Measurements from ENCODE around the gene PRKCQ. TPM values are rescaled to one million over a fixed set of nuclear protein-coding genes. Genes with fewer than 3 reads are reported as not detected.

Gene PRKCQ
- total and polyA plus RNA-seq, 2 of the 4 experiments (the other 2 are of a cell fraction), result under 0.01 to 0.03 TPM

GRCh38 chr10:6476989-6477388, 103.1 kb downstream of the PRKCQ start:
- CTCF ChIA-PET, result no interaction called here
- Histone ChIP-seq H2BK20ac (ENCODE audit: low read depth, low read length) (no peak overlapping the region), H3K79me1 (ENCODE audit: low read depth in 1 of 2, low read length in 2 of 2) (no peaks in the 10 kb centered on the region), H2AK5ac (ENCODE audit: low read depth, low read length) (no peak overlapping the region), H2AK9ac (replicated peaks; ENCODE audit: low read depth, low read length, poor library complexity) (no peak overlapping the region), H3K18ac (ENCODE audit: low read depth, low read length) (no peak overlapping the region), H4K8ac (ENCODE audit: low read depth in 2 of 2, low read length in 2 of 2) (no peak overlapping the region), H3K36me3 (ENCODE audit: control insufficient read depth, insufficient read depth, low read length) (no peaks in the 10 kb centered on the region), H2BK15ac (ENCODE audit: low read depth, low read length) (no peak overlapping the region), H3K9me1 (ENCODE audit: insufficient read depth, low read length) (no peaks in the 10 kb centered on the region), H4K5ac (ENCODE audit: low read depth, low read length) (no peak overlapping the region), H3K27me3 (ENCODE audit: control insufficient read depth, insufficient read depth, low read length) (no peaks in the 10 kb centered on the region), H3K27ac (ENCODE audit: insufficient read depth, low read length) (no peak overlapping the region), H3K4me3 (ENCODE audit: insufficient read depth, low read depth, low read length) (no peak overlapping the region), H4K20me1 (ENCODE audit: insufficient read depth, low read length) (no peaks in the 10 kb centered on the region), H4K91ac (ENCODE audit: insufficient read depth, low read depth, low read length) (no peak overlapping the region), H3K23ac (ENCODE audit: low read depth, low read length) (no peak overlapping the region), H2BK5ac (ENCODE audit: low read depth, low read length, poor library complexity, severe bottlenecking) (no peak overlapping the region), H3K4ac (ENCODE audit: low read depth, low read length) (no peak overlapping the region), H2AFZ (replicated peaks; ENCODE audit: low read length, poor library complexity) (no peak overlapping the region), H3K9me3 (ENCODE audit: control insufficient read depth, insufficient read depth, low read length) (no peaks in the 10 kb centered on the region), H3K4me2 (ENCODE audit: low read depth, low read length) (no peak overlapping the region), H2BK120ac (ENCODE audit: low read depth, low read length) (no peak overlapping the region), H3K56ac (ENCODE audit: extremely low read depth, insufficient read depth, low read length) (no peak overlapping the region), H3K9ac (ENCODE audit: low read depth, low read length) (no peak overlapping the region), H3K4me1 (ENCODE audit: control insufficient read depth, insufficient read depth, low read length) (no peaks in the 10 kb centered on the region), H3K14ac (replicated peaks; ENCODE audit: low read depth, low read length) (no peak overlapping the region)
- intact Hi-C loops (cut with micrococcal nuclease) (no loop called here), in situ Hi-C loops (cut with MboI; ENCODE audit: low sequenced_read_pairs) (no loop called here), dilution Hi-C loops (cut with HindIII; ENCODE audit: low sequenced_read_pairs, unreplicated experiment) (no loop called here)
- DNase-seq (no peak), ATAC-seq (ENCODE audit: low read depth) (no peak)
- POLR2A ChIA-PET (ENCODE audit: unreplicated experiment), result no interaction called here
- TF ChIP-seq SMC3 (IDR thresholded peaks at IDR 0.05; ENCODE audit: low read depth, low read length), result no peak
- TF ChIP-seq BHLHE40 (IDR thresholded peaks at IDR 0.05; ENCODE audit: low read depth, low read length), result no peak
- no peak for TF ChIP-seq CTCF (conservative IDR thresholded peaks at IDR 0.05; ENCODE audit: low read depth, low read length)
- WGBS, 2 experiments (ENCODE audit: extremely low coverage in 2 of 2, insufficient read length in 1 of 2), result no CpG with 5 or more reads among the region's 2 CpGs
- no TSS peak for BruUV-seq (replicated peaks)
